8988T (cell line): ENCODE data around the gene SEPTIN10.
"Not testable (repeated sequence)": the region's sequence is repeated elsewhere in the genome, so short reads cannot be mapped to it uniquely, and the experiment has no call there.

Source experiments
- DNase-seq: peaks from one replicate; pipeline ENCODE4 v3.0.0; 2011

The SEPTIN10 gene

GRCh38 chr2:109613922-109614714 lies at the start of gene SEPTIN10, which contains the start of gene SOWAHC:
TSS of gene SEPTIN10 (minus strand) at chr2:109613966. CDS start at chr2:109613827, 139 bp downstream.
TSS of gene SOWAHC (plus strand) at chr2:109614364. CDS start at chr2:109614490, 126 bp downstream.
- peak; percentile 82 for DNase-seq

- DNase-seq = no peak
Measured at GRCh38 chr2:109662889-109663288, 49.1 kb upstream of the SEPTIN10 start.

- DNase-seq = no peak
Measured at GRCh38 chr2:109660046-109660860, 46.5 kb upstream of the SEPTIN10 start.

GRCh38 chr2:109659396-109660045 lies 45.8 kb upstream of the SEPTIN10 start:
- DNase-seq = no peak

GRCh38 chr2:109655287-109655686 lies 41.5 kb upstream of the SEPTIN10 start:
- DNase-seq = no peak

GRCh38 chr2:109654326-109655050 lies 40.7 kb upstream of the SEPTIN10 start:
- DNase-seq = no peak

- no peak for DNase-seq
Measured at GRCh38 chr2:109649736-109650695, 36.2 kb upstream of the SEPTIN10 start.

- DNase-seq = no peak
Measured at GRCh38 chr2:109648041-109648527, 34.3 kb upstream of the SEPTIN10 start.

GRCh38 chr2:109647636-109648035 lies 33.9 kb upstream of the SEPTIN10 start:
- DNase-seq = no peak

- DNase-seq = no peak
Measured at GRCh38 chr2:109646961-109647360, 33.2 kb upstream of the SEPTIN10 start.

GRCh38 chr2:109645412-109646184 lies 31.8 kb upstream of the SEPTIN10 start:
- DNase-seq = no peak

- no peak for DNase-seq
Measured at GRCh38 chr2:109644571-109645275, 31.0 kb upstream of the SEPTIN10 start.

- not testable (repeated sequence) for DNase-seq
Measured at GRCh38 chr2:109640000-109640399, 26.2 kb upstream of the SEPTIN10 start.

- no peak for DNase-seq
Measured at GRCh38 chr2:109638795-109639194, 25.0 kb upstream of the SEPTIN10 start.

GRCh38 chr2:109637749-109638570 lies 24.2 kb upstream of the SEPTIN10 start:
- DNase-seq = no peak

- no peak for DNase-seq
Measured at GRCh38 chr2:109636317-109636716, 22.6 kb upstream of the SEPTIN10 start.

GRCh38 chr2:109635426-109636304 lies 21.9 kb upstream of the SEPTIN10 start:
- no peak for DNase-seq
